GM23338 (cell line): ENCODE measurements around the gene DDX54. TPM values are rescaled to one million over a fixed set of nuclear protein-coding genes. Genes with fewer than 3 reads are reported as not detected.

Experiments
- ATAC-seq: fragments of 200-7000 bp; cut with Tn5 transposase; 3 replicates; pipeline ENCODE4 v1.9.1; 2020
- DNase-seq: peaks from one replicate; pipeline ENCODE4 v3.0.0-alpha.2; 2015; ENCODE audit warnings: low spot score
- H2AFZ ChIP-seq: fragments of 200-600 bp; sonication (generic); 2 replicates; pipeline ENCODE4 v1.8.0; 2016; ENCODE audit warnings: antibody characterized with exemption, mild to moderate bottlenecking, moderate library complexity
- H3F3A ChIP-seq: fragments of 200-600 bp; sonication (generic); replicated peaks from 2 replicates; pipeline ENCODE4 v1.8.0; 2017; ENCODE audit warnings: antibody characterized with exemption, mixed run types, low read depth
- H3K27ac ChIP-seq: fragments of 200-600 bp; sonication (generic); 2 replicates; pipeline ENCODE4 v1.6.1; 2016; ENCODE audit warnings: low read depth
- H3K27me3 ChIP-seq: fragments of 200-600 bp; sonication (generic); 2 replicates; pipeline ENCODE4 v1.8.0; 2016; ENCODE audit warnings: mild to moderate bottlenecking, mixed run types, moderate library complexity; ENCODE audit not compliant: insufficient read depth
- H3K36me3 ChIP-seq: fragments of 200-600 bp; sonication (generic); 2 replicates; pipeline ENCODE4 v1.8.0; 2016; ENCODE audit warnings: mild to moderate bottlenecking; ENCODE audit not compliant: insufficient read depth
- H3K4me1 ChIP-seq: fragments of 200-600 bp; sonication (generic); 2 replicates; pipeline ENCODE4 v1.8.0; 2016; ENCODE audit warnings: mild to moderate bottlenecking, moderate library complexity; ENCODE audit not compliant: insufficient read depth
- H3K4me2 ChIP-seq: fragments of 200-600 bp; sonication (generic); 2 replicates; pipeline ENCODE4 v1.7.1; 2017; ENCODE audit warnings: mixed run types
- H3K4me3 ChIP-seq: fragments of 200-600 bp; sonication (generic); 2 replicates; pipeline ENCODE4 v1.6.1; 2016; ENCODE audit warnings: mixed run types
- H3K79me2 ChIP-seq: fragments of 200-600 bp; sonication (generic); replicated peaks from 2 replicates; pipeline ENCODE4 v1.8.0; 2017; ENCODE audit warnings: mild to moderate bottlenecking; ENCODE audit not compliant: insufficient read depth
- H3K9me2 ChIP-seq: fragments of 200-600 bp; sonication (generic); 2 replicates; pipeline ENCODE4 v1.8.0; 2017; ENCODE audit not compliant: insufficient read depth
- H4K20me1 ChIP-seq: fragments of 200-600 bp; sonication (generic); replicated peaks from 2 replicates; pipeline ENCODE4 v1.8.0; 2017; ENCODE audit warnings: mild to moderate bottlenecking; ENCODE audit not compliant: insufficient read depth
- H3K27ac Mint-ChIP-seq: 2 replicates; pipeline ENCODE4 v1.8.0; 2020; ENCODE audit warnings: inconsistent platforms, mild to moderate bottlenecking, moderate library complexity, mixed read lengths
- H3K27me3 Mint-ChIP-seq: 3 replicates; pipeline ENCODE4 v1.8.0; 2022; ENCODE audit warnings: low read depth, mild to moderate bottlenecking, moderate library complexity, mixed read lengths, inconsistent platforms; ENCODE audit not compliant: insufficient read depth, poor library complexity
- H3K36me3 Mint-ChIP-seq: 3 replicates; pipeline ENCODE4 v1.8.0; 2021; ENCODE audit warnings: low read depth, mild to moderate bottlenecking, inconsistent platforms, moderate library complexity, mixed read lengths
- H3K4me1 Mint-ChIP-seq: 3 replicates; pipeline ENCODE4 v1.8.0; 2020; ENCODE audit warnings: mild to moderate bottlenecking, inconsistent platforms, mixed read lengths
- H3K4me3 Mint-ChIP-seq: 3 replicates; pipeline ENCODE4 v1.8.0; 2021; ENCODE audit warnings: moderate library complexity, mild to moderate bottlenecking, inconsistent platforms, mixed read lengths
- H3K9me3 Mint-ChIP-seq: 3 replicates; pipeline ENCODE4 v1.8.0; 2020; ENCODE audit warnings: moderate library complexity, mild to moderate bottlenecking, inconsistent platforms, mixed read lengths
- CREB1 ChIP-seq: fragments of 250-450 bp; sonication (Bioruptor Pico); IDR thresholded peaks from 2 replicates; pipeline ENCODE4 v1.5.0; 2020; ENCODE audit warnings: low read depth, mild to moderate bottlenecking, moderate library complexity
- EZH2 ChIP-seq: fragments of 200-600 bp; sonication (generic); IDR thresholded peaks from one replicate; pipeline ENCODE4 v1.8.0; 2017; ENCODE audit warnings: antibody characterized with exemption, mild to moderate bottlenecking, low read depth; ENCODE audit not compliant: unreplicated experiment
- EZH2phosphoT487 ChIP-seq: fragments of 200-600 bp; sonication (generic); IDR thresholded peaks from one replicate; pipeline ENCODE4 v1.8.1; 2018; ENCODE audit warnings: antibody characterized with exemption; ENCODE audit not compliant: unreplicated experiment
- JUNB ChIP-seq: IDR thresholded peaks from one replicate; pipeline ENCODE4 v1.6.1; 2016; ENCODE audit warnings: antibody characterized with exemption; ENCODE audit not compliant: unreplicated experiment
- NANOG ChIP-seq: IDR thresholded peaks from 2 replicates; pipeline ENCODE4 v1.6.1; 2016; ENCODE audit warnings: antibody characterized with exemption, borderline replicate concordance
- POLR2AphosphoS5 ChIP-seq: IDR thresholded peaks from 2 replicates; pipeline ENCODE4 v1.6.1; 2016; ENCODE audit warnings: antibody characterized with exemption, low read depth
- STAT1 ChIP-seq: IDR thresholded peaks from one replicate; pipeline ENCODE4 v1.6.1; 2016; ENCODE audit warnings: antibody characterized with exemption; ENCODE audit not compliant: unreplicated experiment
- ZNF114 ChIP-seq: fragments of 250-450 bp; sonication (Bioruptor Pico); IDR thresholded peaks from 2 replicates; pipeline ENCODE4 v1.5.0; 2020; ENCODE audit warnings: mild to moderate bottlenecking, moderate library complexity
- ZNF331 ChIP-seq: fragments of 250-450 bp; sonication (Bioruptor Pico); IDR thresholded peaks from 2 replicates; pipeline ENCODE4 v1.5.0; 2020; ENCODE audit warnings: low read depth, mild to moderate bottlenecking, moderate library complexity
- polyA plus RNA-seq: library from polyadenylated mRNA; unstranded; fragments of >200 nt; fragmentation: Nextera tagmentation; extraction: Ambion mirVana; gene quantifications from 2 replicates; pipeline ENCODE4 v1.2.1, GENCODE V29; 2016
- total RNA-seq: library from RNA; depleted of rRNA; stranded (reverse); fragments of >200 nt; shearing (Covaris generic); gene quantifications from 2 replicates; pipeline ENCODE4 v1.2.3, GENCODE V29; 2014
- TF ChIP-seq, protein P1 (sequence below): IDR thresholded peaks from 2 replicates; pipeline ENCODE4 v1.6.1; 2016; ENCODE audit warnings: antibody characterized with exemption
- TF ChIP-seq, protein P2 (sequence below), 2 experiments: fragments of 200-600 bp in 1 of 2; sonication (generic) in 1 of 2; conservative IDR thresholded peaks; 2 replicates each; pipeline versions ENCODE4 v1.5.1 to v1.6.1; 2016 to 2017; ENCODE audit warnings: antibody characterized with exemption in 2 of 2, low read depth in 2 of 2, mild to moderate bottlenecking in 2 of 2, moderate library complexity in 1 of 2
- TF ChIP-seq, protein P3 (sequence below): IDR thresholded peaks from one replicate; pipeline ENCODE4 v1.6.1; 2018; ENCODE audit warnings: antibody characterized with exemption; ENCODE audit not compliant: unreplicated experiment

DDX54 gene
- total and polyA plus RNA-seq, 2 experiments from 2014 or later: 84.1 to 89.4 TPM

DNA sequence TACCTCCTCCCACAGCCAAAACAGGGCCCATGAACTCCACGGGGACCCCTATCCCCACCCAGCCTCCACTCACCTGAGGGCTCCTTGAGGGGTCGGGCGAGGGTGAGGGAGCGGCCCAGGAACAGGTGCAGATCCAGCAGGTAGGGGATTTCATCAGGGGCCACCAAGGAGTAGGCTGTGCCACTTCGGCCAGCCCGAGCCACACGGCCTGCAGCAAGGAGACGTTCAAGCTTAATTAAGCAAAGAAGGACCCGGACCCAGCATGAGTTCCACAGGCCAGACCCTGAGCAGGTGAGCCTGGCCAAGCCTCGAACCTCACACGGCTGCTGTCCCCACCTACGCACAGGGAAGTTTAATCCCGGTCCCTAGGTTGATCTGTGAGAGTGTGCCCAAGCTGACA lies 15.6 kb downstream of the DDX54 start:
- Histone ChIP-seq H3K9me2 (no peaks in the 10 kb centered on the region), H2AFZ (no peak overlapping the region), H3K27me3 (no peaks in the 10 kb centered on the region), H3K4me1 (no peaks in the 10 kb centered on the region), H4K20me1 (peaks cover 13% of the 10 kb centered on the region; the same call in 1 of the 2 replicates), H3K4me3 (no peak overlapping the region), H3K27ac (no peak overlapping the region), H3F3A (no peaks in the 10 kb centered on the region; the same call in 1 of the 2 replicates), H3K4me2 (no peak overlapping the region), H3K36me3 (peaks cover 51% of the 10 kb centered on the region), H3K79me2 (no peaks in the 10 kb centered on the region; the same call in 1 of the 2 replicates)
- Mint-ChIP-seq H3K27me3 (peaks cover 14% of the 10 kb centered on the region), H3K27ac (no peak overlapping the region), H3K36me3 (peaks cover 76% of the 10 kb centered on the region), H3K9me3 (no peaks in the 10 kb centered on the region), H3K4me3 (no peak overlapping the region), H3K4me1 (no peaks in the 10 kb centered on the region)
- TF ChIP-seq STAT1 (no peak), JUNB (peak; percentile 13)
- DNase-seq (no peak), ATAC-seq (no peak)

DNA sequence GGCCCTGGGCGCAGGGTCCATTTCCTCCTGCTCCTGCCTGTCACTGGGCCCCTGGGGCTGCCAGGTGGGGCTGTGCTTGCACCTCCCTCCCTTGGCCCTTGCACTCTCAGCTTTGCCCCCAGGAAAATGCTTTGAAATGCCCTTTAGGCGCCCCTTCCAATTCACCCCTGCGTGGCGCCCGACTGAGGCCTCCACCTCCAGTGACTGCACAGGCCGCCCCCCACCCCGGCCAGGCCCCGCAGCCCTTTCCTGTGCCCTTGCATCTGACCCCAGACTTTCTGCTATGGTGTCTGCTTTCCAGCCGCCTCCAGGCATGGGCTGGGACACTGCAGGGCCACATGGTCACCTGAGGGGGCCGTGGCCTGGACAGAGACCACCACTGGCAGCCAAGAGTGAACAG lies 17.4 kb downstream of the DDX54 start:
- no peak overlapping the region for H3K27ac ChIP-seq
- peaks cover 34% of the 10 kb centered on the region for H3K36me3 ChIP-seq
- Mint-ChIP-seq H3K4me3 (no peak overlapping the region), H3K4me1 (peaks cover 6% of the 10 kb centered on the region), H3K9me3 (no peaks in the 10 kb centered on the region), H3K27ac (no peak overlapping the region), H3K36me3 (peaks cover 73% of the 10 kb centered on the region), H3K27me3 (peaks cover 19% of the 10 kb centered on the region)
- H2AFZ ChIP-seq: no peak overlapping the region
- no peaks in the 10 kb centered on the region for H3K9me2 ChIP-seq
- no peak for DNase-seq
- H3F3A ChIP-seq: no peaks in the 10 kb centered on the region; the same call in 1 of the 2 replicates
- ATAC-seq: no peak
- H3K79me2 ChIP-seq: no peaks in the 10 kb centered on the region; the same call in 1 of the 2 replicates
- peaks cover 10% of the 10 kb centered on the region; the same call in 1 of the 2 replicates for H4K20me1 ChIP-seq
- H3K4me3 ChIP-seq: no peak overlapping the region
- H3K27me3 ChIP-seq: no peaks in the 10 kb centered on the region
- H3K4me1 ChIP-seq: no peaks in the 10 kb centered on the region; the same call in 1 of the 2 replicates
- no peak overlapping the region for H3K4me2 ChIP-seq
- TF ChIP-seq, protein P1, sequence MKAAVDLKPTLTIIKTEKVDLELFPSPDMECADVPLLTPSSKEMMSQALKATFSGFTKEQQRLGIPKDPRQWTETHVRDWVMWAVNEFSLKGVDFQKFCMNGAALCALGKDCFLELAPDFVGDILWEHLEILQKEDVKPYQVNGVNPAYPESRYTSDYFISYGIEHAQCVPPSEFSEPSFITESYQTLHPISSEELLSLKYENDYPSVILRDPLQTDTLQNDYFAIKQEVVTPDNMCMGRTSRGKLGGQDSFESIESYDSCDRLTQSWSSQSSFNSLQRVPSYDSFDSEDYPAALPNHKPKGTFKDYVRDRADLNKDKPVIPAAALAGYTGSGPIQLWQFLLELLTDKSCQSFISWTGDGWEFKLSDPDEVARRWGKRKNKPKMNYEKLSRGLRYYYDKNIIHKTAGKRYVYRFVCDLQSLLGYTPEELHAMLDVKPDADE: no peak
- TF ChIP-seq, protein P2, sequence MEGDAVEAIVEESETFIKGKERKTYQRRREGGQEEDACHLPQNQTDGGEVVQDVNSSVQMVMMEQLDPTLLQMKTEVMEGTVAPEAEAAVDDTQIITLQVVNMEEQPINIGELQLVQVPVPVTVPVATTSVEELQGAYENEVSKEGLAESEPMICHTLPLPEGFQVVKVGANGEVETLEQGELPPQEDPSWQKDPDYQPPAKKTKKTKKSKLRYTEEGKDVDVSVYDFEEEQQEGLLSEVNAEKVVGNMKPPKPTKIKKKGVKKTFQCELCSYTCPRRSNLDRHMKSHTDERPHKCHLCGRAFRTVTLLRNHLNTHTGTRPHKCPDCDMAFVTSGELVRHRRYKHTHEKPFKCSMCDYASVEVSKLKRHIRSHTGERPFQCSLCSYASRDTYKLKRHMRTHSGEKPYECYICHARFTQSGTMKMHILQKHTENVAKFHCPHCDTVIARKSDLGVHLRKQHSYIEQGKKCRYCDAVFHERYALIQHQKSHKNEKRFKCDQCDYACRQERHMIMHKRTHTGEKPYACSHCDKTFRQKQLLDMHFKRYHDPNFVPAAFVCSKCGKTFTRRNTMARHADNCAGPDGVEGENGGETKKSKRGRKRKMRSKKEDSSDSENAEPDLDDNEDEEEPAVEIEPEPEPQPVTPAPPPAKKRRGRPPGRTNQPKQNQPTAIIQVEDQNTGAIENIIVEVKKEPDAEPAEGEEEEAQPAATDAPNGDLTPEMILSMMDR (conservative IDR thresholded peaks at IDR 0.05; ENCODE audit: low read depth in 2 of 2): no peak
- TF ChIP-seq EZH2phosphoT487 (no peak), CREB1 (no peak), POLR2AphosphoS5 (no peak), ZNF114 (CRISPR knock-in tag) (no peak), ZNF331 (CRISPR knock-in tag) (no peak), NANOG (no peak), EZH2 (no peak), STAT1 (no peak), JUNB (no peak)
- TF ChIP-seq, protein P3, sequence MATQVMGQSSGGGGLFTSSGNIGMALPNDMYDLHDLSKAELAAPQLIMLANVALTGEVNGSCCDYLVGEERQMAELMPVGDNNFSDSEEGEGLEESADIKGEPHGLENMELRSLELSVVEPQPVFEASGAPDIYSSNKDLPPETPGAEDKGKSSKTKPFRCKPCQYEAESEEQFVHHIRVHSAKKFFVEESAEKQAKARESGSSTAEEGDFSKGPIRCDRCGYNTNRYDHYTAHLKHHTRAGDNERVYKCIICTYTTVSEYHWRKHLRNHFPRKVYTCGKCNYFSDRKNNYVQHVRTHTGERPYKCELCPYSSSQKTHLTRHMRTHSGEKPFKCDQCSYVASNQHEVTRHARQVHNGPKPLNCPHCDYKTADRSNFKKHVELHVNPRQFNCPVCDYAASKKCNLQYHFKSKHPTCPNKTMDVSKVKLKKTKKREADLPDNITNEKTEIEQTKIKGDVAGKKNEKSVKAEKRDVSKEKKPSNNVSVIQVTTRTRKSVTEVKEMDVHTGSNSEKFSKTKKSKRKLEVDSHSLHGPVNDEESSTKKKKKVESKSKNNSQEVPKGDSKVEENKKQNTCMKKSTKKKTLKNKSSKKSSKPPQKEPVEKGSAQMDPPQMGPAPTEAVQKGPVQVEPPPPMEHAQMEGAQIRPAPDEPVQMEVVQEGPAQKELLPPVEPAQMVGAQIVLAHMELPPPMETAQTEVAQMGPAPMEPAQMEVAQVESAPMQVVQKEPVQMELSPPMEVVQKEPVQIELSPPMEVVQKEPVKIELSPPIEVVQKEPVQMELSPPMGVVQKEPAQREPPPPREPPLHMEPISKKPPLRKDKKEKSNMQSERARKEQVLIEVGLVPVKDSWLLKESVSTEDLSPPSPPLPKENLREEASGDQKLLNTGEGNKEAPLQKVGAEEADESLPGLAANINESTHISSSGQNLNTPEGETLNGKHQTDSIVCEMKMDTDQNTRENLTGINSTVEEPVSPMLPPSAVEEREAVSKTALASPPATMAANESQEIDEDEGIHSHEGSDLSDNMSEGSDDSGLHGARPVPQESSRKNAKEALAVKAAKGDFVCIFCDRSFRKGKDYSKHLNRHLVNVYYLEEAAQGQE: no peak
